Omental fat pad (tissue), 4 donors: ENCODE measurements around the gene CIAO1. TPM values are rescaled to one million over a fixed set of nuclear protein-coding genes. Genes with fewer than 3 reads are reported as not detected.

ENCODE experiments used
- ATAC-seq: fragments of 150-250 bp; one replicate; pipeline ENCODE4 v1.9.1; 2016; ENCODE audit warnings: mild to moderate bottlenecking, moderate library complexity; ENCODE audit not compliant: low FRiP score
- DNase-seq: peaks from one replicate; pipeline ENCODE4 v3.0.0-alpha.2; 2019; ENCODE audit warnings: low spot score
- total RNA-seq, 4 donors: library from RNA; depleted of rRNA; stranded (reverse); fragments of >200 nt; gene quantifications; one replicate each; pipeline ENCODE4 v1.1.0, GENCODE V29; 2016
- TF ChIP-seq, protein P1 (sequence below), 3 donors: fragments of 450-650 bp; IDR thresholded peaks; one replicate each; pipeline ENCODE4 v1.5.1; 2016 to 2017; ENCODE audit warnings: antibody characterized with exemption in 3 of 3, mild to moderate bottlenecking in 3 of 3, moderate library complexity in 2 of 3

The CIAO1 gene
- total RNA-seq, 4 donors from 2014 or later: 80.9 to 117 (median 105) TPM

DNA sequence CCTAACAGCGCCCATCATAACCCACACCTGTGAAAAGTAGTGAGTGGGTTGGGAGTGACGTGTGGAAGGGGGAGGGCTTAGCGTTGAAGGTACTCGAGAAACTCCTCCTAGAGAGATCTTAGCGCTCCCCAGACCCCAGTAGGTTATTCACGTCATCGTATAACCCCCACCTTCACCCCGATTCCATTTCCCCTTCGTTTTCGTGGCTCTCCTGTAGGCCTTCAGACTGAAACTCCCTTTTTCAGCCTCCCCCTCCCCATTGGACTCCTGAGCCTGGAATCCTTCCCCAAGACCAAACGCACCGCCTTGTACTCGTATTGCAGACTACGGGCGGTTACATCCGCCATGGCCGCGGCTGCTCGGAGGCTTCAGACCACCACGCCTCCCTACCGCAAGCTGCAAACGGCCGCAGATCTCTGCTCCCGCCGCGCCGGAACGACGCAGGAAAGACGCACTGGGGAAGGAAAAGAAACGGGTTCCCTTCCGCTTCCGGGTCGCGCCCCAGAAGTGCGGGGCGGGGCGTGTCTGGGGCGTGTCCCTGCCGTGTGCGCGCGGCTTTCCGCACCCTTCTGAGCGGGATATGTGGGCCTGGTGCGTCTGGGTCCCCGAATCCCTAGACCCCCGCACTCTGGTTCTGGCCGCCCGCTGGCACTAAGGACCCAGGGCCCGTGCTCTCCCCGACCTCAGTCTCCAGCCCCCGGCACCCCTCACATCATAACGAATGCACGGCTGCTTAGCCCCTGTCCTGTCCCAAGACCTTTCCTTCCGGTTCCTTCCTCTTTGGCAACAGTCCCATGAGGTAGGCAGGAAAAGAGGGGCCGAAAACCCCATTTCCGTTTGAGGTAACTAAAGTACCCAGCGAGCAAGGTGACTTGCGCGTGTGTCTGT lies 39.3 kb downstream of the CIAO1 start, which contains the start of gene SNRNP200:
Gene SNRNP200 (minus strand): TSS at position 456 of the 888 bp plus-strand sequence. CDS start 109 bp downstream, at position 347.
- DNase-seq: peak; percentile 72
- TF ChIP-seq, protein P1, sequence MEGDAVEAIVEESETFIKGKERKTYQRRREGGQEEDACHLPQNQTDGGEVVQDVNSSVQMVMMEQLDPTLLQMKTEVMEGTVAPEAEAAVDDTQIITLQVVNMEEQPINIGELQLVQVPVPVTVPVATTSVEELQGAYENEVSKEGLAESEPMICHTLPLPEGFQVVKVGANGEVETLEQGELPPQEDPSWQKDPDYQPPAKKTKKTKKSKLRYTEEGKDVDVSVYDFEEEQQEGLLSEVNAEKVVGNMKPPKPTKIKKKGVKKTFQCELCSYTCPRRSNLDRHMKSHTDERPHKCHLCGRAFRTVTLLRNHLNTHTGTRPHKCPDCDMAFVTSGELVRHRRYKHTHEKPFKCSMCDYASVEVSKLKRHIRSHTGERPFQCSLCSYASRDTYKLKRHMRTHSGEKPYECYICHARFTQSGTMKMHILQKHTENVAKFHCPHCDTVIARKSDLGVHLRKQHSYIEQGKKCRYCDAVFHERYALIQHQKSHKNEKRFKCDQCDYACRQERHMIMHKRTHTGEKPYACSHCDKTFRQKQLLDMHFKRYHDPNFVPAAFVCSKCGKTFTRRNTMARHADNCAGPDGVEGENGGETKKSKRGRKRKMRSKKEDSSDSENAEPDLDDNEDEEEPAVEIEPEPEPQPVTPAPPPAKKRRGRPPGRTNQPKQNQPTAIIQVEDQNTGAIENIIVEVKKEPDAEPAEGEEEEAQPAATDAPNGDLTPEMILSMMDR (IDR thresholded peaks at IDR 0.05): no peak
- ATAC-seq: peak; percentile 97

DNA sequence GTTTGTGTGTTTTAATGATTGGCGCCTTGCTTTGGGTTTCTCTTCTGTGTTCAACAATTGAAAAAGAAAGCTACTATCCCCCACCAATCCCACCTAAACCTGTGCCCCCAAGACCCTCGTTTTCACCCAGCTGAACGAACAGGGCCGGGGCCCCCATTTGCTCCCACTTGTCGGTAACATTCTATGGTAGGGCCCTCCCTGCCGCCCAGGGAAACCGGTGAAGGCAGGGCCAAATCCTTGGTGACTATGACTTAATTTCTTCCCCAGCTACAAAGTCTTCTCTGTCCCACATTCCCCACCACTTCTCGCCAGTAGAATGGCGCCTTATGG lies 39.9 kb downstream of the CIAO1 start:
- ATAC-seq (no peak), DNase-seq (no peak)
- TF ChIP-seq, protein P1 (IDR thresholded peaks at IDR 0.05): no peak

DNA sequence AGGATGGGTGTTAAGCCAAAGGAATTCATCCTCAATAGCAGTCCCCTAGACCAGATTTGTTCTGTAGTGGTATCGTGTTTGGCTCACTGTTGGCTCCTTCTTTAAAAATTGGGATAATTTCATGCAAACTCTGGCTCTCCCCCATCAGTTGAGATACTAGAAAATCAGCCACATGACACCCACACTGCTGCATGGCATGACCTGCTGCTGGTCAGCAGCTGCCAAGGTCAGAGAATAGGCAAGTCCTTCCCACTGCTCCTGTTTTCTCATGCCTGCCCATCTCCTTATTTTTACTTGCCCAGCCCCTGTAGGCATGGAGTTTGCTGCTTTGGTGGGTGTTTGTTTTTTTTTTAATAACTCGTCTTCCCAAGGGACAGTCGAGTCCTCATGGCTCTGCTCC lies 40.3 kb downstream of the CIAO1 start:
- TF ChIP-seq, protein P1 (IDR thresholded peaks at IDR 0.05): no peak
- ATAC-seq (no peak), DNase-seq (no peak)

DNA sequence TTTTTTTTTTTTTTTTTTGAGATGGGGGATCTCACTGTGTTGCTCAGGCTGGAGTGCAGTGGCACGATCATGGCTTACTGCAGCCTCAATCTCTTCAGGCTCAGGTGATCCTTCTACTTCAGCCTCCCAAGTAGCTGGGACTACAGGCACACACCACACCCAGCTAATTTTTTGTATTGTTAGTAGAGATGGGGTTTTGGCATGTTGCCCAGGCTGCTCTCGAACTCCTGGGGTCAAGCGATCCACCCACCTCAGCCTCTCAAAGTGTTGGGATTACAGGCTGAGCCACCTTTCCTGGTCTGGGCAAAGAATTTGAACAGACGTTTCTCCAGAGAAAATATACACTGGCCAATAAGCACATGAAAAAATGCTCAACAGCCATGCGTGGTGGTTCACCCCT lies 42.2 kb downstream of the CIAO1 start:
- no peak for ATAC-seq
- TF ChIP-seq, protein P1 (IDR thresholded peaks at IDR 0.05): no peak
- no peak for DNase-seq

DNA sequence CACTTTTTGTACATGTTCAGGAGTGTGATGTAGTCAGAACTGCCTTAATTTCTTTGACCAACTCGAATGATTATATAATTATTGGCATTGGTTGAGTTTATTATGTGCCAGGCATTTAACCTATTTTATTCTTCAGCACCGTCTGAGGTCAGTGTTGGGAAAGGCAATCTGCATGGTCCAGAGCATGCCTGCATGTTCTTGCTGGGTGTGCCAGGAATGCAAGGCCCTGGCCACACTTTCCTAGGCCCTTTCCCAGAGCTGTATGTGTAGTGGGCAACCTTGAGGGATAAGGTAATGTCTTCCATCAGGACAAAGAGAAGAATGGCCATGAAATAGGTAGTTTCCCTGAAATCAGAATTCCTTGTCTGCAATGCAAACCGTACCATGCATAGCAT lies 49.0 kb downstream of the CIAO1 start:
- TF ChIP-seq, protein P1 (IDR thresholded peaks at IDR 0.05): no peak
- ATAC-seq: no peak
- no peak for DNase-seq

DNA sequence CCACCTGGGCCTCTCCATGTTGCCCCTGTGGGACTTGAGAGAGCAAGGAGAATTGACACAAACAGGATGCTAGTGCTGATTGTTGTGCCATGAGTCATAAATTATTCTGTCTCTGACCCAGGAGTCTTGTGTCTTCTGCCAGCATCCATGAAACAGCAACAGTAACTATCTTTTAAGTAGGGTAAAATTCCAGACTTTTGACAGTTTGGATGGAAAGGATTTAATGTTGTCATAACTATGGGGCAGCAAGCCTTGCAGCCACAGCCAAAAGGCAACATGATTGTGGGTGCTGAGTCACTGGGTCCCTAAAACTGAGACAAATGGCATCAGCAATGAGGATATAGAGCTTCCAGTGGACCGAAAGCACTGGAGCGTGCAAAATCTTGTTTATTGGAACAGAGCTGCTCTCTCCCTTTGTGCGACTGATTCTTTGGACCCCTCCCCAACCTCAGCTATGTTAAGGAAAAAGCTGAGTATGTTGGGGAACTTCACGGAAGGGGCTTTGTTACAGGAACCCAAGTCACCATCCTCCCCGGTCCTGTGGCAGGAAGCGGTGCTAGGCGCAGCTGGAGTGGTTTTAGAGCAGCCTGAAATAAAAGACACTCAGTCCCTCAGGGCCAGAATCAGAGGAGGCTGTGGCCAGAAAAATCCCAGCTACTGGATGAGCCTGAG lies 49.5 kb downstream of the CIAO1 start:
- no peak for DNase-seq
- TF ChIP-seq, protein P1 (IDR thresholded peaks at IDR 0.05): no peak
- no peak for ATAC-seq
